Measurements from ENCODE around the gene ADCY2.

DNA sequence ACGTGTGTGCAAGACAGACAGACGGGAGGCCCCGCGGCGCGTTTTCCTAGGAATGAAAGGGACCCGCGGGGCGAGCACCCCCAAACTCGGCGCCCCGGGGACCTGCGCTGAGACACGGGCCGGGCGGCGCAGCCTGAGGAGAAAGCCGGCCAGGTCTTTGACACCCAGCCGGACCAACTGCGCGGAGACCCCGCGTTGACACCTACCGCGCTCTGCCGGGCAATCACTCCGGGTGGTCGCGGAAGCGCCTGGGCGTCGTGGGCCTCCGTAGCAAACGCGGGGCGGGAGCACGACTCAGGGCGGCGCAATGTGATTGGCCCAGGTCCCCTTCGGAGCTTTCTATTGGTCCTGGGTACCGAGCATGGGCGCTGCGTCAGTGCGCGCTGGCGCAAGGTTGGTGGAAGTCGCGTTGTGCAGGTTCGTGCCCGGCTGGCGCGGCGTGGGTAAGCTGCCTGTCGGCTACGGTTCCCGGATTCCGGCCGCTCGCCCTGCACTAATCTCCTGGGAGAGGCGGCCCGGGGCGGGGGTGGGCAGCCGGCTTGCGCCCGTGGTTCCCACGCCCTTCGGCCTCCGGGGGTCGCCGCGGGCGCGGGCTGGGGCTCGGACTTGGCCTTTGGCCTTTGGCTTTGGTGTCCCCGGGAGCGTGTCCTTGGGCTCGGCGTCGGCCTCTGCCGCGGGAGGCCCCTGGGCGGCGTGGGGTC lies 473.0 kb downstream of the ADCY2 start, which contains the start of the genes FASTKD3 and MTRR:
- no peak; the same call in 1 of the 2 replicates for TF ChIP-seq CTCF (tag by site-specific recombination; IDR thresholded peaks at IDR 0.05)
- TF ChIP-seq ZNF292 (tag by site-specific recombination; IDR thresholded peaks at IDR 0.05; ENCODE audit: borderline replicate concordance, low read depth): no peak
- 0 out of 2 replicates have a peak, but pooled peaks have one; percentile 11 for TF ChIP-seq KLF9 (tag by site-specific recombination; IDR thresholded peaks at IDR 0.05; ENCODE audit: low read depth)
- TF ChIP-seq ZBTB17 (tag by site-specific recombination; IDR thresholded peaks at IDR 0.05): no peak
- no peak for TF ChIP-seq ZNF747 (tag by site-specific recombination; IDR thresholded peaks at IDR 0.05)
- peak; percentile 55; the same call in 1 of the 2 replicates for TF ChIP-seq KLF16 (tag by site-specific recombination; IDR thresholded peaks at IDR 0.05)
- no peak for TF ChIP-seq ZNF274 (IDR thresholded peaks at IDR 0.05; ENCODE audit: low read length)
- no peak for TF ChIP-seq ZNF274 (tag by site-specific recombination; IDR thresholded peaks at IDR 0.05; ENCODE audit: borderline replicate concordance)
- TF ChIP-seq ZNF548 (tag by site-specific recombination; IDR thresholded peaks at IDR 0.05): no peak
- peak; percentile 93 for TF ChIP-seq ZNF600 (tag by site-specific recombination; IDR thresholded peaks at IDR 0.05)
- TF ChIP-seq, protein P1, sequence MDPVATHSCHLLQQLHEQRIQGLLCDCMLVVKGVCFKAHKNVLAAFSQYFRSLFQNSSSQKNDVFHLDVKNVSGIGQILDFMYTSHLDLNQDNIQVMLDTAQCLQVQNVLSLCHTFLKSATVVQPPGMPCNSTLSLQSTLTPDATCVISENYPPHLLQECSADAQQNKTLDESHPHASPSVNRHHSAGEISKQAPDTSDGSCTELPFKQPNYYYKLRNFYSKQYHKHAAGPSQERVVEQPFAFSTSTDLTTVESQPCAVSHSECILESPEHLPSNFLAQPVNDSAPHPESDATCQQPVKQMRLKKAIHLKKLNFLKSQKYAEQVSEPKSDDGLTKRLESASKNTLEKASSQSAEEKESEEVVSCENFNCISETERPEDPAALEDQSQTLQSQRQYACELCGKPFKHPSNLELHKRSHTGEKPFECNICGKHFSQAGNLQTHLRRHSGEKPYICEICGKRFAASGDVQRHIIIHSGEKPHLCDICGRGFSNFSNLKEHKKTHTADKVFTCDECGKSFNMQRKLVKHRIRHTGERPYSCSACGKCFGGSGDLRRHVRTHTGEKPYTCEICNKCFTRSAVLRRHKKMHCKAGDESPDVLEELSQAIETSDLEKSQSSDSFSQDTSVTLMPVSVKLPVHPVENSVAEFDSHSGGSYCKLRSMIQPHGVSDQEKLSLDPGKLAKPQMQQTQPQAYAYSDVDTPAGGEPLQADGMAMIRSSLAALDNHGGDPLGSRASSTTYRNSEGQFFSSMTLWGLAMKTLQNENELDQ (tag by site-specific recombination; IDR thresholded peaks at IDR 0.05; ENCODE audit: low read depth): no peak

All from HEK293 (cell line).